GM10266 (cell line): ENCODE results near the gene CHCHD6.

Experiments
- DNase-seq: peaks from one replicate; pipeline ENCODE4 v3.0.0; 2012; ENCODE audit errors: extremely low spot score
- CTCF ChIP-seq: IDR thresholded peaks from 2 replicates; pipeline ENCODE4 v1.5.1; 2012; ENCODE audit warnings: mild to moderate bottlenecking, low read depth; ENCODE audit not compliant: control insufficient read depth, insufficient read depth; ENCODE audit errors: missing control alignments

Gene CHCHD6

GRCh38 chr3:126996905-126997304 lies 292.9 kb downstream of the CHCHD6 start:
- TF ChIP-seq CTCF = no peak
- DNase-seq = no peak

- no peak for TF ChIP-seq CTCF
- no peak for DNase-seq
Measured at GRCh38 chr3:126997455-126998038, 293.5 kb downstream of the CHCHD6 start.

- TF ChIP-seq CTCF = no peak
- DNase-seq = no peak
Measured at GRCh38 chr3:126998320-126998719, 294.3 kb downstream of the CHCHD6 start.

GRCh38 chr3:126998728-126999127 lies 294.7 kb downstream of the CHCHD6 start:
- no peak for TF ChIP-seq CTCF
- no peak for DNase-seq

- no peak for DNase-seq
- no peak for TF ChIP-seq CTCF
Measured at GRCh38 chr3:126999383-126999782, 295.3 kb downstream of the CHCHD6 start.

- TF ChIP-seq CTCF = no peak
- DNase-seq = no peak
Measured at GRCh38 chr3:127000119-127000518, 296.1 kb downstream of the CHCHD6 start.

GRCh38 chr3:127000761-127001160 lies 296.7 kb downstream of the CHCHD6 start:
- no peak for DNase-seq
- TF ChIP-seq CTCF = no peak
